HFFc6 (cell line): ENCODE data around the gene SPRED1. TPM values are rescaled to one million over a fixed set of nuclear protein-coding genes. Genes with fewer than 3 reads are reported as not detected.

Experiments used
- DNase-seq: peaks from one replicate; pipeline ENCODE4 v3.0.0-alpha.2; 2018
- H3K27ac Mint-ChIP-seq: 2 replicates; pipeline ENCODE4 v1.8.0; 2020; ENCODE audit warnings: mild to moderate bottlenecking, mixed read lengths
- H3K27me3 Mint-ChIP-seq: 2 replicates; pipeline ENCODE4 v1.8.0; 2021; ENCODE audit warnings: mild to moderate bottlenecking, moderate library complexity, mixed read lengths; ENCODE audit not compliant: insufficient read depth
- H3K36me3 Mint-ChIP-seq: 2 replicates; pipeline ENCODE4 v1.8.0; 2021; ENCODE audit warnings: low read depth, mixed read lengths
- H3K4me1 Mint-ChIP-seq: 2 replicates; pipeline ENCODE4 v1.8.0; 2020; ENCODE audit warnings: low read depth, mixed read lengths
- H3K4me3 Mint-ChIP-seq: 2 replicates; pipeline ENCODE4 v1.8.0; 2020; ENCODE audit warnings: mild to moderate bottlenecking, moderate library complexity, mixed read lengths
- H3K9me3 Mint-ChIP-seq: 2 replicates; pipeline ENCODE4 v1.8.0; 2020; ENCODE audit warnings: mild to moderate bottlenecking, mixed read lengths
- total RNA-seq, 6 experiments: library from RNA; stranded (reverse); fragmentation: NEBNext Ultra II Directional; extraction: Animal tissue kit (Norgen Biotek cat#: 25700); gene quantifications; 2 replicates in 1 of 6; 3 replicates in 5 of 6; pipeline ENCODE4 v1.2.3, GENCODE V29; 2021
- TF ChIP-seq, protein P1 (sequence below): fragments of 200-600 bp; sonication (generic); IDR thresholded peaks from 2 replicates; pipeline ENCODE4 v1.5.0; 2021; ENCODE audit warnings: antibody characterized with exemption, mild to moderate bottlenecking

SPRED1 gene
- total RNA-seq, 6 experiments from 2014 or later = 39.9 to 46.0 (median 41.7) TPM

DNA sequence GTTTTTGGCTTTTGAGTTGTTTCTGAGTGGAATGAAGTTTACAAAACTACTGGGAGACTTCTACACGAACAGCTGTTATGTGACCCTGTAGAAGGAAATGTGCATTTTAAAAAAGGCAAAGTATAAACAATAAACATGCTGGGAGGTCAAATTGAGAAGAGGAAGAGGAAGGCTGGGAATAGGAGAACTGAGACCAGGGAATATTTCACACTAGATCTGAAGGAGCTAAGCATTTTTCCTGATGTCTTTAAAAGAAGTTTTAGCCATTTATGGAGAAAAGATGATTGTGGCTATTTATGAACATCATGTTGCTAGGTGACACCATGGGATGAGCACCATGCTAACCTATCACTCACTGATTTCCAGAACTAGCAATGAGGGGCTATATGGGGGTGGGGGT, 125.0 kb downstream of the SPRED1 start:
- H3K4me3 Mint-ChIP-seq = no peak overlapping the region

DNA sequence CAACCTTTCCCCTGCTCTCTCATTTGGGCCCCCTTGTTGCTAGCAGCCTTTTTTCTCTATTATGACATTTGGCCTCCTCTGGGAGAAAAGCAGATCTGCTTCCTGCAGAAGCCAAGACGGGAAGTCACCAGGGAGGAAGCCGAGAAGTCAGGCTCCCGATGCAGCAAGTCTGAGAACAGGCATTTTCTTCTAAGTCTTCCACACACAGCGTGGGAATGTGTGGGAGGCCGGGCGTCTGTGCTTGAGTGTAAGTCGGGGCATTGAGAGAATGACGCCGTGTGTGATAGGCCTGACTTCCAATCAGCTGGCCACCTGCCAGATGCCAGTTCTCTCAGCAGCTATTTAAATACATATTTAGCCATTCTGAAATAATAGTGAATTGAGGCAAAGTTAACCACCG, 125.5 kb downstream of the SPRED1 start:
- no peaks in the 10 kb centered on the region; the same call in 1 of the 2 replicates for H3K27me3 Mint-ChIP-seq
- H3K36me3 Mint-ChIP-seq = no peaks in the 10 kb centered on the region
- TF ChIP-seq, protein P1, sequence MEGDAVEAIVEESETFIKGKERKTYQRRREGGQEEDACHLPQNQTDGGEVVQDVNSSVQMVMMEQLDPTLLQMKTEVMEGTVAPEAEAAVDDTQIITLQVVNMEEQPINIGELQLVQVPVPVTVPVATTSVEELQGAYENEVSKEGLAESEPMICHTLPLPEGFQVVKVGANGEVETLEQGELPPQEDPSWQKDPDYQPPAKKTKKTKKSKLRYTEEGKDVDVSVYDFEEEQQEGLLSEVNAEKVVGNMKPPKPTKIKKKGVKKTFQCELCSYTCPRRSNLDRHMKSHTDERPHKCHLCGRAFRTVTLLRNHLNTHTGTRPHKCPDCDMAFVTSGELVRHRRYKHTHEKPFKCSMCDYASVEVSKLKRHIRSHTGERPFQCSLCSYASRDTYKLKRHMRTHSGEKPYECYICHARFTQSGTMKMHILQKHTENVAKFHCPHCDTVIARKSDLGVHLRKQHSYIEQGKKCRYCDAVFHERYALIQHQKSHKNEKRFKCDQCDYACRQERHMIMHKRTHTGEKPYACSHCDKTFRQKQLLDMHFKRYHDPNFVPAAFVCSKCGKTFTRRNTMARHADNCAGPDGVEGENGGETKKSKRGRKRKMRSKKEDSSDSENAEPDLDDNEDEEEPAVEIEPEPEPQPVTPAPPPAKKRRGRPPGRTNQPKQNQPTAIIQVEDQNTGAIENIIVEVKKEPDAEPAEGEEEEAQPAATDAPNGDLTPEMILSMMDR = no peak
- H3K27ac Mint-ChIP-seq = no peak overlapping the region
- no peak overlapping the region; the same call in 1 of the 2 replicates for H3K4me3 Mint-ChIP-seq
- DNase-seq = no peak
- no peaks in the 10 kb centered on the region for H3K9me3 Mint-ChIP-seq
- peaks cover 21% of the 10 kb centered on the region; the same call in 1 of the 2 replicates for H3K4me1 Mint-ChIP-seq

More for the DNA sequence above, 125.0 kb downstream of the SPRED1 start:
- Mint-ChIP-seq H3K4me1 (peaks cover 26% of the 10 kb centered on the region; the same call in 1 of the 2 replicates), H3K27ac (peak overlapping the region; percentile 4; the same call in 1 of the 2 replicates), H3K9me3 (no peaks in the 10 kb centered on the region), H3K27me3 (no peaks in the 10 kb centered on the region; the same call in 1 of the 2 replicates), H3K36me3 (no peaks in the 10 kb centered on the region)
- DNase-seq = no peak
- TF ChIP-seq, protein P1 = no peak

DNA sequence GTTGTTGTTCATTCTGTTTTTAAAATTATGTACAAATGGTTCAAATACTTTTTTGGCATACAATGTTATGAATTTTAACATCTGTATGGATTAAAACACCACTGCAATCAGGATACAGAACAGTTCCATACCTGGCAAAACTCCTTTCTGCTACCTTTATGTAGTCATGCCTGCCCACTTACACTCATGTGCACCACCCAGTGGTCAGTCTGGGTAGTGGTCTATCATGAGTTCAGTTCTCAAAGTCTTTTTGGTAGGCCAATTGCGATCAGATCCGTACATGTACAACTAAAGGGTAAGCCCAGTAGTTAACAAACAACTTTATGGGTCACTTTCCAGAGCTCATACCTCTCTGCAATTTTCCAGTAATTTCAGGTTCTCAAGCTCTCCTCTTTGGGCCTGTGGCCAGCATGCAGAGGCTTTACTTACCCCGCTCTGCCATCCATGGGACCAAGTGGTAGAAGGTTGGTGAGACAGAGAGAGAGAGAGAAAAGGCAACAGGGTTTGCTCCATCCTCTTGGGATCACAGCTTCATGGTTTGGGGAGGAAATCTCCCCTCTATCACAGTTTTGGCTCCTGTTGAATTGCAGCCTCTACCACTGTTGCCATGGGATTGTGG, 137.4 kb downstream of the SPRED1 start:
- Mint-ChIP-seq H3K36me3 (no peaks in the 10 kb centered on the region), H3K4me3 (no peak overlapping the region), H3K27me3 (peaks cover 2% of the 10 kb centered on the region; the same call in 1 of the 2 replicates), H3K27ac (no peak overlapping the region), H3K4me1 (no peaks in the 10 kb centered on the region), H3K9me3 (no peaks in the 10 kb centered on the region)
- TF ChIP-seq, protein P1 = peak; percentile 92
- DNase-seq = peak; percentile 34

DNA sequence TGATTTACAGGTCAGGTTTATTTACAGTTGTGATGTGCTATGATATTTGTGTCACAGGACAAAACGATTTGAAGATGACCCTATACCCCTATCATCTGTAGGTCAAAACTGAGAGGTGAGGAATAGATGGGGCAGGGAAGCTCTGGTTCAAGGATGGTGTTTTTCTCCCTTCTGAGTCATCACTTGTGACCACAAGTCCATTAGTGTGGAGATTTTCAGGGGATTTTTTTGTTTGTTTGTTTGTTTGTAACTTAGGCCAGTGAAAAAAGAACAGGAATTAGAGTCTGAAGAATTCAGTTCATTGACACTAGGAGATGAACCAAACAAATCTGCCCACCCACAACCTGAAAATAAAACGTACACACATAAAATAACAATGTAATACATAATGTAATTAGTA, 138.6 kb downstream of the SPRED1 start:
- DNase-seq = no peak
- H3K27ac Mint-ChIP-seq = no peak overlapping the region
- H3K4me1 Mint-ChIP-seq = no peaks in the 10 kb centered on the region
- H3K36me3 Mint-ChIP-seq = no peaks in the 10 kb centered on the region
- H3K4me3 Mint-ChIP-seq = no peak overlapping the region
- peaks cover 2% of the 10 kb centered on the region; the same call in 1 of the 2 replicates for H3K27me3 Mint-ChIP-seq
- no peaks in the 10 kb centered on the region for H3K9me3 Mint-ChIP-seq
- TF ChIP-seq, protein P1 = no peak

DNA sequence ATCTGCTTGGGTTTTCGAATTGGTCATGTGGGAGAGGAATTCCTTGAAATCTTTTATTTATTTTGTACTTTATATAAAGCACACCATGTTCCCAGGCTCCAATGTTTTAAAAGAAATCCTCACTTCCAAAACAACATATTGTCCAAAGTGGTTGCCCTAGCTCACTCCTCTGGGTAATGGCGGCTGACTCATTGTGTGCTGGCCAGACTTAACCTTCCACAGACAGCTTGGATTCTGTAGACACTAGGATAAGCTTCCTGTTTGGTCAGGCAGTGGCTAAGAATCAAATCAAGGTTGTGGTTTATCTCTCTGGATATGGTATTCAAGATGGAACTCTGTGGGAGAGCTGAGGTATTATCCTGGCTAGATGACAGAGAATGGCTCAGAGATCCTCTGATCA, 145.5 kb downstream of the SPRED1 start:
- Mint-ChIP-seq H3K36me3 (no peaks in the 10 kb centered on the region), H3K27me3 (peaks cover 6% of the 10 kb centered on the region), H3K4me3 (peak overlapping the region; percentile 38; the same call in 1 of the 2 replicates), H3K9me3 (peaks cover 3% of the 10 kb centered on the region; the same call in 1 of the 2 replicates), H3K4me1 (peaks cover 44% of the 10 kb centered on the region), H3K27ac (peak overlapping the region; percentile 25)
- peak; percentile 98 for DNase-seq
- TF ChIP-seq, protein P1 = no peak
